ENCODE results near the gene RNF217. TPM values are rescaled to one million over a fixed set of nuclear protein-coding genes. Genes with fewer than 3 reads are reported as not detected.

RNF217 gene
- total and polyA plus RNA-seq, 2 of the 8 experiments (the other 6 are each of a cell fraction or from before 2014, with no cell fraction given) = 2.0 to 8.9 TPM

- TF ChIP-seq RNF2 (IDR thresholded peaks at IDR 0.05; ENCODE audit: borderline replicate concordance, low read depth, low read length, missing control alignments, poor library complexity, severe bottlenecking) (no peak), GTF2F1 (IDR thresholded peaks at IDR 0.05; ENCODE audit: borderline replicate concordance, low read depth, low read length) (no peak), CHD7 (IDR thresholded peaks at IDR 0.05; ENCODE audit: insufficient replicate concordance, low read length) (no peak), FOSL1 (IDR thresholded peaks at IDR 0.05; ENCODE audit: insufficient read depth, low read depth, low read length) (no peak), POLR2A (IDR thresholded peaks at IDR 0.05; ENCODE audit: control extremely low read depth in 1 of 2, low read depth in 2 of 2, low read length in 2 of 2) (peak in 1 of 2 experiments; percentile 51; a peak in 1 of 3 replicates), USF2 (IDR thresholded peaks at IDR 0.05; ENCODE audit: low read length) (no peak), ATF3 (IDR thresholded peaks at IDR 0.05; ENCODE audit: insufficient read depth, low read depth, low read length) (no peak)
These were observed 590 bp downstream of the RNF217 start (continued) for GRCh38 chr6:124962639-124963415.

All from H1 (cell line).